ENCODE results near the gene ACTL7B.
A peak's percentile ranks its signal among the peaks of the same experiment; 100 is the strongest.
"Not testable (repeated sequence)": the region's sequence is repeated elsewhere in the genome, so short reads cannot be mapped to it uniquely, and the experiment has no call there.

Gene ACTL7B

GRCh38 chr9:108844391-108844790 lies 11.4 kb downstream of the ACTL7B start:
- no peak for DNase-seq (ENCODE audit: low spot score)

- DNase-seq (ENCODE audit: low spot score) = peak; percentile 74
These were observed 13.0 kb downstream of the ACTL7B start for GRCh38 chr9:108842610-108843295.

- not testable (repeated sequence) for DNase-seq (ENCODE audit: low spot score)
These were observed 16.2 kb downstream of the ACTL7B start for GRCh38 chr9:108839561-108839960.

GRCh38 chr9:108838017-108838416 lies 17.8 kb downstream of the ACTL7B start:
- no peak for DNase-seq (ENCODE audit: low spot score)

- DNase-seq (ENCODE audit: low spot score) = no peak
These were observed 18.3 kb downstream of the ACTL7B start for GRCh38 chr9:108837530-108837929.

GRCh38 chr9:108836781-108837180 lies 19.0 kb downstream of the ACTL7B start:
- no peak for DNase-seq (ENCODE audit: low spot score)

- no peak for DNase-seq (ENCODE audit: low spot score)
These were observed 19.5 kb downstream of the ACTL7B start for GRCh38 chr9:108836319-108836718.

- DNase-seq (ENCODE audit: low spot score) = no peak
These were observed 20.0 kb downstream of the ACTL7B start for GRCh38 chr9:108835831-108836230.

- DNase-seq (ENCODE audit: low spot score) = no peak
These were observed 20.7 kb downstream of the ACTL7B start for GRCh38 chr9:108834959-108835665.

GRCh38 chr9:108832179-108832500 lies 23.6 kb downstream of the ACTL7B start:
- no peak for DNase-seq (ENCODE audit: low spot score)

GRCh38 chr9:108831496-108832178 lies 24.1 kb downstream of the ACTL7B start:
- DNase-seq (ENCODE audit: low spot score) = no peak

GRCh38 chr9:108830272-108830671 lies 25.5 kb downstream of the ACTL7B start:
- no peak for DNase-seq (ENCODE audit: low spot score)

GRCh38 chr9:108823829-108824228 lies 32.0 kb downstream of the ACTL7B start:
- no peak for DNase-seq (ENCODE audit: low spot score)

GRCh38 chr9:108816037-108816436 lies 39.7 kb downstream of the ACTL7B start:
- no peak for DNase-seq (ENCODE audit: low spot score)

GRCh38 chr9:108815156-108815555 lies 40.6 kb downstream of the ACTL7B start:
- DNase-seq (ENCODE audit: low spot score) = no peak

- DNase-seq (ENCODE audit: low spot score) = peak; percentile 78
These were observed 41.7 kb downstream of the ACTL7B start for GRCh38 chr9:108813951-108814601.

GRCh38 chr9:108812396-108813025 lies 43.3 kb downstream of the ACTL7B start:
- no peak for DNase-seq (ENCODE audit: low spot score)

- DNase-seq (ENCODE audit: low spot score) = no peak
These were observed 43.8 kb downstream of the ACTL7B start for GRCh38 chr9:108811944-108812343.

GRCh38 chr9:108809269-108809668 lies 46.5 kb downstream of the ACTL7B start:
- no peak for DNase-seq (ENCODE audit: low spot score)

Data from kidney capillary endothelial cell (primary cell).